Stimulated activated CD8-positive, alpha-beta memory T cell treated with anti-CD3 and anti-CD28 coated beads, Interleukin-15, amount 100 ng/mL, for 1 hour (primary cell): ENCODE measurements around the gene CCDC146.

Experiments used
- DNase-seq: peaks from one replicate; pipeline ENCODE4 v3.0.0-alpha.2; 2020; ENCODE audit warnings: low read depth

The CCDC146 gene

DNA sequence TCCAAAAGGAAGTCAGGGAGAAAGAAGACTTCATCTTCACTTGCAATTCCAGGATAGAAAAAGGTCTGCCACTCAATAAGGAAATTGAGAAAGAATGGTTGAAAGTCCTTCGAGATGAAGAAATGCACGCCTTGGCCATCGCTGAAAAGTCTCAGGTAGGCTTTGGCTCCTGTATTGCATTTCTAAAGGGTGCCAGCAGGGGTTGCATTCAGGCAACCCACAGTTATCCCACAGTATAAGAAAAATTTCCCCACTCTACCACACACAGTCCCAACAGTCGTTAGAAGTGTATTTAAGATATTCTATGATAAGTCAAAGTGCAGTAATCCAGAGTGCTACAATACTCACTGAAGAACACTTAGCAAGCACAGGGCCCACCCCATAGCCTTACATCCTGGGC, 170.6 kb downstream of the CCDC146 start:
- DNase-seq = no peak

DNA sequence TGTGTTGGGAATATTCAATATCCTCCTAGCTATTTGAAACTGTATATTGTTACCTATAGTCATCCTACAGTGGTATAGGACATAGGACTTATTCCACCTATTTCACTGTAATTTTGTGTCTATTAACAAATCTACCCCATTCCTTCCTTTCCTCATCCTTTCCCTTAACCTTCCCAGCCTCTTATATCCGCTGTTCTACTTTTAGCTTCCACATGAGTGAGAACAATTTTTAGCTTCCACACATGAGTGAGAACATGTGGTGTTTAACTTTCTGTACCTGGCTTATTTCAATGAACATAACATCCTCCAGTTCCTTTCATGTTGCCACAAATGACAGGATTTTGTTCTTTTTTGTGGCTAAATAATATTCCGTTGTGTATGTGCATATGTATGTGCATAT, 173.1 kb downstream of the CCDC146 start:
- no peak for DNase-seq

DNA sequence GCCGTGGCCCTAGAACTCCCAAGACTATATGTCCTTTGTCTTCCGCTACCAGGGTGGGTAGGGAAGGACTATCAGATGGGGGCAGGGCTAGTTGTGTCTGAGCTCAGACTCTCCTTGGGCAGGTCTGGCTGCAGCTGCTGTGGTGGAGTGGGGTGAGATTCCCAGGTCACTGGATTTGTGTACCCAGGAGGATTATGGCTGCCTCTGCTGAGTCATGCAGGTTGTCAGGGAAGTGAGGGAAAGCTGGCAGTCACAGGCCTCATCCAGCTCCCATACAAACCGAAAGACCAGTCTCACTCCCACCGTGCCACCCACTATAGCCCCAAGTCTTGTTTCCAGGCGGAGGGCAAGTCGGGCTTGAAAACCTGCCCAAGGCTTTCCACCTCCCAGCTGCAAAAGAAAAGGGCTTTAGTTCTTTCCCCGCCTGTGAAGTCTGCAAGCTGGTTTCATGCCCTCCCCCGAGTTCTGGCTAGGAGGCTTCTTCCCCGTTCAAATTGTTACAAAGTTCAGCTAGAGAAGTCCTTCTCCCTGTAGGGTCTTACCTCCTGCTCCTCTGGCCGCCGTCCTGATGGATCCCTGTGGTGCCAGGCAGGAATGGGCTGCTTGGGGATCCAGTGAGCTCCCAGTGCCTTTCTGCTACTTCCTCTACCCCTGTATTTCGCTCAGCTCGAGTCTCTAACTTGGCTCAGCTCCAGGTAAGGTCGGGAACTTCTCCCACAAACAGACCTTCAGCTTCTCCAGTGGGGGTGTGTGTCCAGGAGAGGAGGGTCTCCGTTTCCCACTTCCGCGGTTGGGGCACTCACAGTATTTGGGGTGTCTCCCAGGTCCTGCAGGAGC, 184.0 kb downstream of the CCDC146 start:
- no peak for DNase-seq

DNA sequence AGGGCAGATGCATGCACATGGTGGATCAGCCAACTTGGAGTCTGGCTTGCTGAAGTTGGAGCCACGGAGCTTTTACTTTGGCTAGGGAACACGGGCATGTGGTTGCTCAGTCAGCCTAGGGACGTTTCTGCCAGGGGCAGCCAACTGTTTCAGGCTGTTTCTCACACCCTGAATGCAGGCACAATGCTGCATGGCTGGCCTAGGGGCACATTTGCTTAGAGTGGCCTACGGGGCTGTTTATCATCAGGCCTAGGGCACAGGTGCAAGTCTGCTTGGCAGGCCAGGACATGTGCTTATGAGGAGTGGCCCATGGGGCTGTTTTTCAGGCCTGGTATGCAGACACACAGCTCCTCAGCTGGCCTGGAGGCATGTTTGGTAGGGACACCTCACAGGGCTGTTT, 186.4 kb downstream of the CCDC146 start:
- DNase-seq = no peak

DNA sequence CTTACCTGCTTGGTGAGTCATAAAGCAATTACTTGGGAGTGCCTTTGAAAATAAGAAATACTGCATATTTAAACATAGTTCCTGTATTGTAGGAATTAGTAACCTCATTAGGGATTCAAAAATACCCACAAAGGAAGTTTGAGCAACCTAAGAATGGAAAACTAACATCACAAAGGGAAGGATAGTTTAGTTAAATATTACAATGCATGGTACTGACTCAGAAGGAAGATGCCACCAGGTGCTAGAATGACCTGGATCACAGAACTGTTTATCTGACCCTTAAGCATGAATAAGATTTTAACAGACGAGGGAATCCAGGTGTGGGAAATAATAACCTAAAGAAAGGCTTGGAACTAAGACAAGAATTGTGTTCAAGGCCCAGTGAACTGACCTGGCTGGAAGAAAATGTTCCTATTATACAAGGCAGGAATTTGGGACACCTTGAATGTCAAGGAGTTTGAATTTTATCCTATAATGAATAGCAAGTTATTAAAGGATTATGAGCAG, 187.4 kb downstream of the CCDC146 start:
- no peak for DNase-seq

DNA sequence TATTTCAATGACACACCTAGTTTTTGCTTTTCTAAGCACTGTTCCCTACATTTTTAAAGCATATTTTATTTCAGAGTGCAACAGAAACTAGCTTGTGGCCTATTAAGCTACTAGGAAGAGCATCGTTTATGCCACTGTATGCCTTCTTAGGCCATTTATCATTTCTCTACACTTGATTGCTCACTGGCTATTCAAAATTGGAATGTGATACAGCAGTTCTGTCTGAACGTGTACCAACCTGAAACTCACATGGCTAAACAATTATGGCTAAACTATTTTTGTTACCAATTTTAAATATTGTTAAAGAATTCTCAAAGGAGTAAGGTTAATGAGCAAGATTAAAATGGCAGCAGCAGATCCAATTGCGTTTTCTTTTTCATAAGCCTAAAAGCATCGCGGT, 188.6 kb downstream of the CCDC146 start:
- DNase-seq = no peak

DNA sequence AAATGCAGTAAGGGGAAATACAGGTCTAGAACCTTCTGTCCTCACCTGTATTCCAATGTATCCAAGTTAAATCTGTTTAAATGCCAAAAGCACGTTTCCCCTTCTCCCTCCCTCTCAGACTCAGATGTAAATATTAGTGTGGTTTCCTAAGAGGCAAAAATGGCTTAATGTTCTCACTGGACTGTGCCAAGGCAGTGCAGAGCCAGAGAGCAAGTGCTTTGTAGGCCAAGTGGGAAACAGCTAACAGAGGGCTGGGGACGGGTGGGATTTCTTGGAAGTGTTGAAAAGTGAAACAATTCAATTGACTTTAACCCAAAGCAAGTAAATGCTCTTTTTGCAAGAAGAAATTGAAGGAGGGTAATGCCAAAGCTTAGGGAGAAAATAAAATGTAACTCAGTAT, 190.7 kb downstream of the CCDC146 start:
- no peak for DNase-seq

DNA sequence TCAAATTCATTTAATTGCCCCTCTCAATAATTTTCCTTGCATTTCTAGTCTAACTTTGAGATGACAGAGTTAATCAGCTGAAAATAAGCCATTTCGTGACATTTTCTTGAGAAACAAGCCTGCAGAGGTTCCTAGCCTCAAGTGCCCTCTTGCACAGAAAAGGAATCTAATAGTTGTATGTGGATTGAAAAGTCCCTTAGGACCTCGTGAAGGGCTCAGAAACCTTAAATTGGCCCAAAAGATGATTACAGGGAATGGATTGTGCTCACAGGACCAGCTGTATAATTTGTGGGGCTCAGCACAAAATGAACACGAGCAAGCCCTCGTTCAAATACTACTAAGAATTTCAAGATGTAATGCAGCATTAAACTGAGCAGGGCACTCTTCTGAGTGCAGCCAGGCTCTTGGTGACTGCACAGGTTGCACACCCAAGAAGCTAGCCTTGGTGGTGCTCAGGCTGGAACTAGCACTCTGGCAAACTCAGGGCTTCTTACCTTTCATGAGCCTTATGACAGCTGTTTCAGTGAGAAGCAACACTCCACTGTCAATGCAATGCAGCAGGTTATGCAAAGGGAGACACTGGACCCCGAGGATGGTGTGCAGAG, 191.6 kb downstream of the CCDC146 start:
- no peak for DNase-seq

DNA sequence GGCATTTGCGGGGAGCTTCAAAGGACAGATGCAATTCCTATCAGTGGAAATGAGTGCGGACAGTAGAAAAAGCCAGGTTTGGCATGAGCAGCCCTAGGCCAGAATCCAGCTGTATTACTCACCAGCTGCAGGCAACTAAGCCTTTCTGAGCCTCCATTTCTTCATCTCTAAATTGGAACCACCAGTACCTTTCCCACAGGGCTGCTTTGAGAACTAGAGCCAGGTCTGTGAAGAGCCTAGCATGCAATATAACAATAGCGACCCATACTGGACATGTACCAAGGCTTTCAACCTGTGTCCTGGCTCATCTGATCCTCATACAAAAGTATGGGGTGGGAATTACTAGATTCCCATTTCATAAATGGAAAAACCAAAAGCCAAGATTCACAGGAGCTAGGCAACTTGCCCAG, 192.8 kb downstream of the CCDC146 start:
- no peak for DNase-seq

DNA sequence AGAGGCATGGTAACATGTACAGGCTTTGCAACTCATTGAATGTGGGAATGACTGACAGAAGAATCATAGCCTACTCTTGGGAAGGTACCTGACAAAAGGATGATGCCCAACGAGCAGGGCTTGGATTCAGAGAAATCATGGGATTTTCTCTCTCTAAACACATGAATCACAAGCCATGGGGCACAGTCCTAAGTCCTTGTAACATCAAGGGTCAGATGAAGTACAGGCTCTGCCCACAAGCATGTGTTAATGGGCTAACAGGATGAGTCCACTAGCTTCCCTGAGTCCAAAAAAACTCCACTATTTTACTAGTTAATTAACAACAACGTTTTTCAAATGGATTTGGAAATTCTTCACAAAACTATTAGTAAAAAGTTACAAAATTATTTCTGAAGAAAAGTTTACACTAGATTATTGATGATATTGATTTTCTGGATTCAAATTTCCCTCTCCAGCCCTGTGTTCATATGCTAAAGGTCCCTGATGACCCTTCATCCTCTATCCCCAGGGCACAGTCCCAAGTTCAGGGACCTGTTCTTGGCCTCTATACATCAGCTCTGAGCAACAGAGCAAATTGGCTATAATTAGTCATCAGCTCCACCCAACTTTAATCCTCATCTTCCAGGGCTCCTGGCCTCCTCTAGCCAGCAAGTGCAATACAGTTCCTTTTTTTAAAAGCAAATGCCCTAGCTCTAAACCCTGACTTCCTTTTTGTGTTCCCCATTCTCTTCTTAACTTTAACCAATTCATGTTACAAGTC, 194.0 kb downstream of the CCDC146 start:
- DNase-seq = no peak

DNA sequence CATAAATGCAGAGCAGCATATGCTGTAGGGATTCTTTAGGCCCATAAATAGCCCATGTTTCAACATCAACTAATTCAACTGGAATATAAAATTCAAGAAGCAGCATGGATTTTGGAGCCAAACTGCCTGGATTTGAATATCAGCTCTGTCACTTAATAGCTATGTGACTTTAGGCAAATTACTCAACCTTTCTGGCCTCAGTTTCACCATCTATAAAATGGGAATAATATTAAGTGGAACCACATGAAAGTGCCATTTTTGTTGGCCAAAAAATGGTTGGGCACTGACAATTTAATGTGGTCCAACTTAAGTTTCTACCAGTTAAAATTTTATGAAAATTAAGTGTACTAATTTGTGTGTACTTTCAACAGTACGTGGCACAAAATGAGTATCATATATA, 195.6 kb downstream of the CCDC146 start:
- no peak for DNase-seq

DNA sequence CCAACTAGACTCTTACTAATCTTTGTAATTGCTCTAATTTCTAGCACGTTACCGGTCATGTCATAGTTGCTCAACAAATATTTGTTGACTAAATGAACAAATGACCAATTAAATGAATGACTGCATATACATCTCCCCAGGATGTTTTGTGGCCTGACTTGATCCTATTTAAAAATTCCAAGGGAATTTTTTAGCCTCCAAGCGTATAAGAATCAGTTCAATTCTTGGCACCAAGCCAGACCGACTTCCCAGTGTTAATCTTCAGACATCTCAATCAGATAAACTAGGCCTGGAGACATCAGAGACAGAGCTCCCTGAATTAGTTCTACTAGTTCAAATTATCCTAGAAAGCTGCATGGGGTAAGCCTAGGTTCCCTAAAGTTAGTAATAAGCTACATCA, 197.7 kb downstream of the CCDC146 start:
- DNase-seq = no peak

DNA sequence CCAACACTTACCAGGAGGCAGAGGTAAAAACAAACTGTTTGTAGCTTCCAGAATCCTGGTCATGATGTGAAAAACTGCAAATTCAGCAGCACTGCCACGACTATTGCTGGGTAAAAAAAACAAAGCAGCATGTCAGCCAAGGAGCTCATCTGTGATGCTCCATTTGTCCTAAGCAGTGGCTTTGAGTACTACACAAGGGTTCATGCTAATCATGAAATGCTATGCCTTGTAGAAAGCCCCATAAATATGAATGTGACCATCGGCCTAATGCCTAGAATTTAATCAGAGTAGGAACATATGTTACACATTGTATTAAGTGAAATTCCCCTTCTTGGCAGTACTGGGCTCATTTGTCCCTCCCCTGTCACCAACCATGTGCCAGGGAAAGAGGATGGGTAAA, 198.3 kb downstream of the CCDC146 start:
- no peak for DNase-seq

DNA sequence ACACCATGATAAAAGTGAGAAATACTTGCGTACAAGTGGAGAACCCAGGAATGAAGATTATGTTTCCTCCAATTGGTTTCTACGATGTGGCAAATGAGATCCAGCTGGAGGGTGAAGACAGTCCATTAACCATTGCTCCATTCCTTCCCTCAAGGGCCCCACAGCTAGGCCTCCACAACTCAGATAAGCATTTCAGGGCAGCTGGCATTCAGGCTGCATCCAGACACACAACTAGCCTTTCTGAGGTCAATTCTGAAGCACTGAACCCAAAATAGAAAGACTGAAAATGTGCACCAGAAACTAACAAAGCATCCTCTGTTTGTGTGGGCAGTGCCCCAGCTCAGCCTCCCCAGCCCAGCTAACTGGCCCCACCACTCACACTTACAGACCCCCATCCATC, 198.9 kb downstream of the CCDC146 start:
- DNase-seq = no peak

DNA sequence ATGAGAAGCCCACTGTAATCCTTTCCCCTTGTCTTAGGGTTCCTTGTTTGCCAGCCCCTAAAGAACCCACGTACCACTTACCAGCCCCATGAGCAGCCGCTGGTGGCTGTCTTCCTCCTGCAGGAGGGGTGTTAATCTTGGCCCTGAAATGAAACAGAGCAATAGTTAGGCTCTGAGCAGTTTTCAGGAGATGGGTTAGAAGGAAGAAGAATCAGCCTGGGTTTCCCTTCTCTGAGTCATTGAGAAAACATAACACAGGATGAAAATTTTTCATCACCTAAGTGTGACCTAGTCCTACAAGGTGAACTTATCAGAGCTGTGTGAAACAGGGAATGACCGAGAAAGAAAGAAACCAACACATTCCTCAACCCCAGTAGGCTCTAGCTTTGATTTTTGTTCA, 203.7 kb downstream of the CCDC146 start:
- no peak for DNase-seq

DNA sequence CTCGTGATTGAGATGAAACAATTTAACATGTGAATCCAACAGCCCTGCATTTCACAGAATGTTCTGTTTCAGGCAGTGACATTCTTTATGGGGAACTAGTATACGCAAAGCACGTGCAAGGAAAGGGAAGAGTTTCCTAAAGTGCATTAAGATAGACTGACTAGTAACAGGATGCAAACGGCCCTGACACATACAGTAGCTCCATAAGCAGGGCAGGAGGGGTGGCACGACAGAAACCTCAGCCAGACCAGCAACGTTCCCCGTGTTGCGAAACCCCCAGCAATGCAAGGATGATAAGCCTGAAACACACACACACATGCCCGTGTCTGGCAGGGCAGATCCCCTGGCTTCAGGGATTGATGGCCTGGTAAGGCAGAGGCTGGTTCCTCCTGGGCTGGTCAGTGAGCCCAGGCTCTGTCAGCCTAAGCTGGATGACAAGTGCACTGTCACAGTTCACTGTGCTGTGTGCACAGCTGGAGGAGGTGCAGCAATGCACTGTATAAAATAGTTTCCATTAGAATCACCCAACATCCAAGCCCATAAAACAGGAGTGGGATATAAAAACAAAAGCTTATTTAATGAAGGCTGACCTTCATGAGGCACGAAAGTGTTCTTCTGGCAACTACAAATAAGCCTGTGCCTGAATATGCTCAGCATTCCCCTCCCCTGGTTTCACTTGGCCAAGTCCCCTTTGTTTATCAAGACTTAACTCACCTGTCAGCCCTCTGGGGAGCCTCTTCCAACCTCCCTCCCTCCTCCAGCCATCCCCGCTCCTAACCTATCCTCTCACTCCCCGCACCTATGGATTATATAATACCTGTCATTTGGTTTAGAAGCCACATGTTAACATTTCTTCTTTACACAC, 204.9 kb downstream of the CCDC146 start:
- DNase-seq = no peak

DNA sequence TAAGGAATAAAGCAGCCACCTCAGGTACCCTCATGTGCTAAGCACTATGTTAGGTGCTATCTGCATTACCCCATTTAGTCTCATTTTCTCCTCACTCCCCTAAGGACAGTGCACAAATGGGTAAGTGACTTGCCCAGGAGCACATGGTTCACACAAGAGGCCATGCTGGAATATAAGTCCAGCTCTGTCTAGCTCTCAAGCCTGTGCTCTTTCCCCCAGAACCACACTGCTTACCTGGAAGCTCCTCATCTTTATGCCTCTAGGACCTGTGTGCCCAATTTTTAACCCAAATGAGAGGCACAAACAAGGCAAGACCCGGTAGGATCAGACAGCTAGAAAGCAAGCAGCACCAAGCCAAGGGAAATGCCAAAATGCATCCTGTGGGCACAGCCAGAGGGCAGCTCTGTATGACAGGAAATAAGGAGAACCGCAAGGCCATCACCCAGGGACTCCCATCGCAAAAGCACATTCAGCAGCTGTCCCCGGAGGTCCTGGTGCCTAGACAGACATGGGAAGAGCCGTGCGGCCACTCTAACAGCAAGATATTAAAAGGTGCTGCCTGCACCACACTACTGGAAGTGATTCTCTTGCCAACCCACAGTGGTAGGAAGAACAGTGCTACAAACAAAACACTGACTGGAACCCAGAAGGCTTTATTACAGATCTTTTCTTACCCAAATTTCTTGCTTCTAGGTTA, 205.7 kb downstream of the CCDC146 start:
- DNase-seq = no peak

DNA sequence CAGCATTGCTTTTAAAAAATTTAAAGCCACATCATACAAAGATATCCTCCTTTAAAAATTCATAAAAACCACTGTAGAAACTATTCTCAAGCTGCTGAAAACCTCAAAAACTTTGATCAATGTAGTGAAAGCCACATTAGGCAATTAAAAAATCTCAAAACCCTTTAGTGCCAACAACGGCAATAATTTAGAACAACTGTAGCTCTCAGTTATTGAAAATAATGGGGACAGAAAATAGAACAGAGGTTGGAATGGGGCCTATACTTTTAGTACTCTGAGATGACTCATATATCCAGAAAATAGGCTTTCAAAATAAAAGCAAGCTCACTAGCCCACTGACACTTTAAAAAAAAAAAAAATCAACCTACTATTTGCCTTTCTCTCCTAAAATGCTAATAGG, 206.3 kb downstream of the CCDC146 start:
- DNase-seq = no peak

DNA sequence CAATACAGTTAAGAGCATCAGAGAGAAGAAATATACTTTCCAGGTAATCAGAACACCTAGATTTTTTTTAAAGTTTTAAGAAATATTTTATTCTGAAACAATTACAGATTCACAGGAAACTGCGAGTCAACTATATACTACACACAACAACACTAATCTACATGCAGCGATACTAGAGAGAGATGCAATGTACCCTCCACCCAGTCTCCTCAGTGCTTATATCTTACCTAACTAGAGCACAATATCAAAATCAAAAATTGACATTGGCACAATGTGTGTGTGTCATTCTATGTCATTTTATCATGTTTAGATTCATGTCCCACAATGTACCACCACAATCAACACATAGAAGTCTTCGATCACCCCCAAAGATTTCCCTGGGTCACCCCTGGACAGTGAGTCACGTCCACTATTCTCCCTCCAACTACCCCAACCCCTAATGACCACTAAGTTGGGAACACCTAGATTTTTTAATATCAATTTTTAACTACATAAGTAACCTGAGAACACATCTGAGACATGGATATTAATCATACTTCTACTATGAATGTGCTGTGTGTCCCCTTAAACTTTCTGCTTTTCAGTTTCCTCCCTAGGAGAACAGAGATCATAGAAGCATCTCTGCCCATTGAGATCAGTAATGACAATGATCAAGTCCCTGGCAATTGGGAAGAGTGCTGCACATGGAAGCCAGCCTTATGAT, 207.2 kb downstream of the CCDC146 start:
- DNase-seq = no peak

DNA sequence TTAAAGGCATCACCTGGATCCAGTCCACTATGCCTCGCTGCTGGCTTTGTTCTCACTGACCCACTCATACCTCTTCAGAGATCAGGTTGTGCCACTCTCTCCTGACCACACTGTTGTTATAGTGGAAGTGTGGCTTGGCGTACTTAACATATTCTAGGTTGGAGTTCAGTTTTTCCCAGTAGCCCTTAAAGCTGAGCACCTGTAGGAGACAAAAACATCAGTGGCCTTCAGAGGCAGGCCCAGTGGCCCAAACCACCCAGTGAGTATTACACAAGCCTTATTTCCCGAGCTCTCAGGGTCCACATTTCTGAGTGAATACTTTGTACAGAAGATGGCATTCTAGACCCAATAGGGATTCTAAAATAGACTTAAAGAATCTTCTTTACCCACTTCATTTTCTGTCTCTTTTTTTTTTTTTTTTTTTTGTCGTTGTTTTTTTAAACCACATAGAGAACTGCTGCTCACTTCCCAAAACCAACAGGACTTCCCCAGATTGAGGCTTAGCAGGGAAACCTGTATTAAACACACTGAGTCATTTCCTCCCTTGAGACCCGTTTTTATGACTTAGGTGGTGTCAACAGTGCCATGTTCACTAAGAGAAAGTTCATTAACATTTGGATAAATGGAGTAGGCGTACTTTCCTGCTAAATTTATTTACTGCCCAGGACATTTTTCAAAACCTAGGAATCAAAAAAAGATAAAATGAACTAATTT, 207.9 kb downstream of the CCDC146 start:
- no peak for DNase-seq
